ENCODE measurements around the gene SMPD3.

- TF ChIP-seq CTCF (IDR thresholded peaks at IDR 0.05; ENCODE audit: poor library complexity) = no peak
- TF ChIP-seq EZH2 (IDR thresholded peaks at IDR 0.05; ENCODE audit: borderline replicate concordance) = no peak
These were observed 58.4 kb downstream of the SMPD3 start for GRCh38 chr16:68389750-68390371.
